Activated CD8-positive, alpha-beta T cell treated with anti-CD3 and anti-CD28 coated beads for 36 hours (primary cell): ENCODE measurements around the gene DLG2. TPM values are rescaled to one million over a fixed set of nuclear protein-coding genes. Genes with fewer than 3 reads are reported as not detected.
"Not testable (repeated sequence)": the region's sequence is repeated elsewhere in the genome, so short reads cannot be mapped to it uniquely, and the experiment has no call there.

Experiments
- ATAC-seq: fragments of 200-7000 bp; cut with Tn5 transposase; one replicate; pipeline ENCODE4 v1.10.0; 2021; ENCODE audit warnings: mild to moderate bottlenecking, moderate library complexity
- CTCF ChIA-PET: fragments of 350-600 bp; sonication (Branson Sonifier 250); formaldehyde crosslinking; loops from one replicate; lab custom pipeline; 2021; ENCODE audit warnings: antibody characterized with exemption; lab: Charles Lee
- POLR2A ChIA-PET: fragments of 350-600 bp; sonication (Branson Sonifier 250); formaldehyde crosslinking; loops from one replicate; lab custom pipeline; 2021; ENCODE audit warnings: antibody characterized with exemption; lab: Charles Lee
- DNase-seq: peaks from one replicate; pipeline ENCODE4 v3.0.0-alpha.2; 2020
- H3K27ac Mint-ChIP-seq: one replicate; pipeline ENCODE4 v1.8.0; 2021; ENCODE audit warnings: mild to moderate bottlenecking, mixed read lengths
- H3K27me3 Mint-ChIP-seq: one replicate; pipeline ENCODE4 v1.8.0; 2021; ENCODE audit warnings: mixed read lengths
- H3K36me3 Mint-ChIP-seq: one replicate; pipeline ENCODE4 v1.8.0; 2021; ENCODE audit warnings: low read depth, mixed read lengths
- H3K4me1 Mint-ChIP-seq: one replicate; pipeline ENCODE4 v1.8.0; 2021; ENCODE audit warnings: low read depth, mixed read lengths
- H3K4me3 Mint-ChIP-seq: one replicate; pipeline ENCODE4 v1.8.0; 2021; ENCODE audit warnings: mild to moderate bottlenecking, moderate library complexity, mixed read lengths
- H3K9me3 Mint-ChIP-seq: one replicate; pipeline ENCODE4 v1.8.0; 2021; ENCODE audit warnings: mixed read lengths
- CTCF ChIP-seq: fragments of 200-600 bp; IDR thresholded peaks from one replicate; pipeline ENCODE4 v1.8.0; 2022; ENCODE audit warnings: antibody characterized with exemption, mild to moderate bottlenecking
- intact Hi-C: fragments of 100-400 bp; cut with micrococcal nuclease; formaldehyde crosslinking; loops from one replicate; pipeline ENCODE4 v1.10.0; 2022
- total RNA-seq, 2 experiments: library from RNA; stranded (reverse); gene quantifications; one replicate each; pipeline ENCODE4 v1.2.3, GENCODE V29; 2021

The DLG2 gene
- total RNA-seq, 2 experiments from 2014 or later: 2.2 to 2.6 TPM

- CTCF ChIA-PET: no interaction called here
- POLR2A ChIA-PET: no interaction called here
- intact Hi-C loops: no loop called here
- DNase-seq (no peak), ATAC-seq (no peak)
- Mint-ChIP-seq H3K4me3 (no peak overlapping the region), H3K9me3 (peaks cover 4% of the 10 kb centered on the region), H3K27ac (no peak overlapping the region), H3K4me1 (no peaks in the 10 kb centered on the region), H3K36me3 (no peaks in the 10 kb centered on the region), H3K27me3 (no peaks in the 10 kb centered on the region)
- no peak for TF ChIP-seq CTCF
Observed at GRCh38 chr11:85279267-85279666, 347.9 kb downstream of the DLG2 start.

- ATAC-seq: no peak
- POLR2A ChIA-PET: no interaction called here
- Mint-ChIP-seq H3K36me3 (no peaks in the 10 kb centered on the region), H3K27ac (no peak overlapping the region), H3K4me3 (no peak overlapping the region), H3K9me3 (peaks cover 4% of the 10 kb centered on the region), H3K27me3 (no peaks in the 10 kb centered on the region), H3K4me1 (no peaks in the 10 kb centered on the region)
- intact Hi-C loops: no loop called here
- TF ChIP-seq CTCF: no peak
- CTCF ChIA-PET: no interaction called here
- DNase-seq: no peak
Observed at GRCh38 chr11:85277693-85278092, 349.5 kb downstream of the DLG2 start.

- no peak for DNase-seq
- POLR2A ChIA-PET: no interaction called here
- no peak for ATAC-seq
- H3K4me1 Mint-ChIP-seq: no peaks in the 10 kb centered on the region
- no peak overlapping the region for H3K27ac Mint-ChIP-seq
- no peaks in the 10 kb centered on the region for H3K27me3 Mint-ChIP-seq
- CTCF ChIA-PET: no interaction called here
- H3K36me3 Mint-ChIP-seq: no peaks in the 10 kb centered on the region
- peaks cover 12% of the 10 kb centered on the region for H3K9me3 Mint-ChIP-seq
- H3K4me3 Mint-ChIP-seq: no peak overlapping the region
- TF ChIP-seq CTCF: no peak
- intact Hi-C loops: no loop called here
Observed at GRCh38 chr11:85276332-85276731, 350.8 kb downstream of the DLG2 start.

GRCh38 chr11:85270315-85270714, 356.8 kb downstream of the DLG2 start:
- intact Hi-C loops, H3K4me1 Mint-ChIP-seq, H3K27me3 Mint-ChIP-seq, ATAC-seq, H3K4me3 Mint-ChIP-seq, H3K36me3 Mint-ChIP-seq, CTCF ChIA-PET, H3K27ac Mint-ChIP-seq, DNase-seq, POLR2A ChIA-PET: not testable (repeated sequence)
- H3K9me3 Mint-ChIP-seq: peaks cover 13% of the 10 kb centered on the region

GRCh38 chr11:85269109-85269508, 358.0 kb downstream of the DLG2 start:
- ATAC-seq (no peak), DNase-seq (no peak)
- H3K36me3 Mint-ChIP-seq: no peaks in the 10 kb centered on the region
- no peaks in the 10 kb centered on the region for H3K27me3 Mint-ChIP-seq
- POLR2A ChIA-PET: no interaction called here
- H3K9me3 Mint-ChIP-seq: peaks cover 8% of the 10 kb centered on the region
- intact Hi-C loops: no loop called here
- H3K27ac Mint-ChIP-seq: no peak overlapping the region
- no peak overlapping the region for H3K4me3 Mint-ChIP-seq
- no peaks in the 10 kb centered on the region for H3K4me1 Mint-ChIP-seq
- no peak for TF ChIP-seq CTCF
- CTCF ChIA-PET: no interaction called here

GRCh38 chr11:85266646-85267045, 360.5 kb downstream of the DLG2 start:
- DNase-seq (no peak), ATAC-seq (no peak)
- H3K27me3 Mint-ChIP-seq: no peaks in the 10 kb centered on the region
- POLR2A ChIA-PET: no interaction called here
- TF ChIP-seq CTCF: no peak
- no peak overlapping the region for H3K4me3 Mint-ChIP-seq
- CTCF ChIA-PET: no interaction called here
- H3K27ac Mint-ChIP-seq: no peak overlapping the region
- intact Hi-C loops: no loop called here
- H3K9me3 Mint-ChIP-seq: peaks cover 2% of the 10 kb centered on the region
- H3K4me1 Mint-ChIP-seq: no peaks in the 10 kb centered on the region
- no peaks in the 10 kb centered on the region for H3K36me3 Mint-ChIP-seq
